HepG2 (cell line): Measurements from ENCODE around the gene PLPPR2. TPM values are rescaled to one million over a fixed set of nuclear protein-coding genes. Genes with fewer than 3 reads are reported as not detected.

ENCODE experiments used
- BORCS8-MEF2B ChIP-seq: sonication (generic); formaldehyde crosslinking; IDR thresholded peaks from 2 replicates; pipeline ENCODE4 v1.8.0; 2022; ENCODE audit warnings: mild to moderate bottlenecking, missing genetic modification reagents
- DMAP1 ChIP-seq: IDR thresholded peaks from 2 replicates; pipeline ENCODE4 v1.6.1; 2016
- ELK4 ChIP-seq: sonication (generic); formaldehyde crosslinking; IDR thresholded peaks from 2 replicates; pipeline ENCODE4 v1.9.0; 2021; ENCODE audit warnings: missing genetic modification reagents, borderline replicate concordance
- HNRNPH1 ChIP-seq: fragments of 200-400 bp; formaldehyde crosslinking; optimal IDR thresholded peaks from 2 replicates; pipeline ENCODE3; 2017; ENCODE audit warnings: mild to moderate bottlenecking, low read depth, low read length
- IRF9 ChIP-seq: sonication (generic); formaldehyde crosslinking; IDR thresholded peaks from 2 replicates; pipeline ENCODE4 v1.8.0; 2022; ENCODE audit warnings: missing genetic modification reagents, mild to moderate bottlenecking, borderline replicate concordance
- NCOA1 ChIP-seq: sonication (generic); formaldehyde crosslinking; IDR thresholded peaks from 2 replicates; pipeline ENCODE4 v1.9.0; 2021; ENCODE audit warnings: missing genetic modification reagents
- TCF12 ChIP-seq, 2 experiments: fragments of 450-650 bp in 1 of 2; sonication (generic) in 1 of 2; formaldehyde crosslinking in 1 of 2; IDR thresholded peaks; 2 replicates each; pipeline versions ENCODE4 v1.6.1 to v1.8.0; 2017 to 2022; ENCODE audit warnings: antibody characterized with exemption in 1 of 2, mild to moderate bottlenecking in 1 of 2, missing genetic modification reagents in 1 of 2, moderate library complexity in 1 of 2
- U2AF2 ChIP-seq: fragments of 200-400 bp; formaldehyde crosslinking; IDR thresholded peaks from 2 replicates; pipeline ENCODE4 v1.6.1; 2017; ENCODE audit warnings: low read depth, mild to moderate bottlenecking, low read length
- ZBTB4 ChIP-seq: sonication (generic); formaldehyde crosslinking; IDR thresholded peaks from 2 replicates; pipeline ENCODE4 v1.4.0; 2020; ENCODE audit warnings: missing genetic modification reagents, mild to moderate bottlenecking, borderline replicate concordance
- ZBTB43 ChIP-seq: sonication (generic); formaldehyde crosslinking; conservative IDR thresholded peaks from 2 replicates; pipeline ENCODE4 v1.4.0; 2020; ENCODE audit warnings: missing genetic modification reagents
- ZNF460 ChIP-seq: sonication (generic); formaldehyde crosslinking; IDR thresholded peaks from 2 replicates; pipeline ENCODE4 v1.5.1; 2020; ENCODE audit warnings: missing genetic modification reagents, mild to moderate bottlenecking, borderline replicate concordance
- ZNF577 ChIP-seq: sonication (generic); formaldehyde crosslinking; IDR thresholded peaks from 2 replicates; pipeline ENCODE4 v1.4.0; 2020; ENCODE audit warnings: mild to moderate bottlenecking, low read depth, missing genetic modification reagents, borderline replicate concordance
- ZNF646 ChIP-seq: sonication (generic); formaldehyde crosslinking; IDR thresholded peaks from 2 replicates; pipeline ENCODE4 v1.9.0; 2021; ENCODE audit warnings: mild to moderate bottlenecking, missing genetic modification reagents
- ZNF678 ChIP-seq: sonication (generic); formaldehyde crosslinking; IDR thresholded peaks from 2 replicates; pipeline ENCODE4 v1.4.0; 2020; ENCODE audit warnings: mild to moderate bottlenecking, missing genetic modification reagents
- polyA plus RNA-seq, 8 experiments: library from polyadenylated mRNA; depleted of rRNA in 3 of 8; stranded (reverse) in 7 of 8; unstranded in 1 of 8; fragments of >200 nt; fragmentation: Illumina TruSeq in 4 of 8; extraction: Trizol in 4 of 8; gene quantifications; 2 replicates each; pipeline versions ENCODE4 v1.2.1 to v1.2.3, GENCODE V29; 2011 to 2016; ENCODE audit warnings: low read depth in 4 of 8, missing spikeins in 1 of 8, mixed read lengths in 1 of 8; ENCODE audit not compliant: insufficient read depth in 1 of 8
- total RNA-seq, 5 experiments: library from RNA; depleted of rRNA; stranded (reverse); fragments of >200 nt; fragmentation: Illumina TruSeq; extraction: Trizol; gene quantifications; 2 replicates each; pipeline ENCODE4 v1.2.3, GENCODE V29; 2016; ENCODE audit warnings: low read depth in 1 of 5

The PLPPR2 gene
- total and polyA plus RNA-seq, 2 of the 13 experiments (the other 11 are each of a cell fraction or from before 2014, with no cell fraction given): 1.5 to 2.1 TPM

- TF ChIP-seq ZNF577: no peak
- TF ChIP-seq HNRNPH1: no peak
- TF ChIP-seq ZBTB43 (CRISPR knock-in tag): peak; percentile 33; the same call in 1 of the 2 replicates
- TF ChIP-seq ZNF678 (CRISPR knock-in tag): no peak
- TF ChIP-seq BORCS8-MEF2B (CRISPR knock-in tag): no peak
- no peak for TF ChIP-seq ZNF460
- 0 out of 2 replicates have a peak, but pooled peaks have one; percentile 68 for TF ChIP-seq IRF9 (CRISPR knock-in tag)
- TF ChIP-seq NCOA1 (CRISPR knock-in tag): no peak
- no peak for TF ChIP-seq ELK4
- no peak for TF ChIP-seq ZNF646 (CRISPR knock-in tag)
- TF ChIP-seq ZBTB4: no peak
- TF ChIP-seq DMAP1: no peak
- TF ChIP-seq TCF12 (IDR thresholded peaks at IDR 0.05): no peak
- no peak for TF ChIP-seq TCF12 (CRISPR knock-in tag; IDR thresholded peaks at IDR 0.05)
- no peak for TF ChIP-seq U2AF2
Measured at GRCh38 chr19:11375143-11375948, 20.1 kb downstream of the PLPPR2 start (continued).
